GM21717 (cell line): ENCODE results near the gene ACTN4.
"Not testable (repeated sequence)": the region's sequence is repeated elsewhere in the genome, so short reads cannot be mapped to it uniquely, and the experiment has no call there.

Source experiments
- ATAC-seq: cut with Tn5 transposase; IDR thresholded peaks from one replicate; pipeline ENCODE4 v1.9.1; 2021; ENCODE audit warnings: mild to moderate bottlenecking, moderate library complexity; ENCODE audit not compliant: unreplicated experiment

The ACTN4 gene

GRCh38 chr19:38647368-38647965 lies at the start of gene ACTN4:
Gene ACTN4, plus strand, starts transcription at chr19:38647649. Its CDS starts 97 bp downstream, at chr19:38647746.
- ATAC-seq: peak; percentile 72

GRCh38 chr19:38599722-38600121 lies 47.7 kb upstream of the ACTN4 start:
- no peak for ATAC-seq

GRCh38 chr19:38602856-38603255 lies 44.6 kb upstream of the ACTN4 start:
- not testable (repeated sequence) for ATAC-seq

- no peak for ATAC-seq
Measured at GRCh38 chr19:38606131-38606530, 41.3 kb upstream of the ACTN4 start.

- no peak for ATAC-seq
Measured at GRCh38 chr19:38614289-38614688, 33.2 kb upstream of the ACTN4 start.

GRCh38 chr19:38615007-38615581 lies 32.4 kb upstream of the ACTN4 start:
- ATAC-seq: no peak

GRCh38 chr19:38616265-38616664 lies 31.2 kb upstream of the ACTN4 start:
- no peak for ATAC-seq

- ATAC-seq: no peak
Measured at GRCh38 chr19:38617283-38617763, 30.1 kb upstream of the ACTN4 start.

GRCh38 chr19:38617764-38618589 lies 29.5 kb upstream of the ACTN4 start, which contains the start of gene MAP4K1:
Gene MAP4K1, minus strand, starts transcription at chr19:38617953. Its CDS starts 58 bp downstream, at chr19:38617895.
- peak; percentile 43 for ATAC-seq

- peak; percentile 43 for ATAC-seq
Measured at GRCh38 chr19:38618590-38619360, 28.7 kb upstream of the ACTN4 start, which contains the start of gene EIF3K. Gene EIF3K, plus strand, starts transcription at chr19:38619188. Its CDS starts 81 bp downstream, at chr19:38619269.

GRCh38 chr19:38619361-38620174 lies 27.9 kb upstream of the ACTN4 start:
- no peak for ATAC-seq

GRCh38 chr19:38624822-38625221 lies 22.6 kb upstream of the ACTN4 start:
- no peak for ATAC-seq

- no peak for ATAC-seq
Measured at GRCh38 chr19:38626401-38626800, 21.0 kb upstream of the ACTN4 start.

- ATAC-seq: no peak
Measured at GRCh38 chr19:38629568-38629967, 17.9 kb upstream of the ACTN4 start.

- ATAC-seq: not testable (repeated sequence)
Measured at GRCh38 chr19:38631301-38631700, 16.1 kb upstream of the ACTN4 start.

- ATAC-seq: not testable (repeated sequence)
Measured at GRCh38 chr19:38631811-38632475, 15.5 kb upstream of the ACTN4 start.

GRCh38 chr19:38632476-38633213 lies 14.8 kb upstream of the ACTN4 start:
- ATAC-seq: no peak

- ATAC-seq: no peak
Measured at GRCh38 chr19:38634757-38635482, 12.5 kb upstream of the ACTN4 start.
